Renal cortical epithelial cell (primary cell): Measurements from ENCODE around the gene TCTN1. TPM values are rescaled to one million over a fixed set of nuclear protein-coding genes. Genes with fewer than 3 reads are reported as not detected.
"Not testable (repeated sequence)": the region's sequence is repeated elsewhere in the genome, so short reads cannot be mapped to it uniquely, and the experiment has no call there.

Source experiments
- DNase-seq: peaks from one replicate; pipeline ENCODE4 v3.0.0-alpha.2; 2011; ENCODE audit warnings: low read depth
- total RNA-seq: library from RNA; depleted of rRNA; stranded (reverse); fragments of >200 nt; gene quantifications from 2 replicates; pipeline ENCODE4 v1.2.3, GENCODE V29; 2014

The TCTN1 gene
- total RNA-seq, 1 donor from 2014 or later = 56.2 TPM

DNA sequence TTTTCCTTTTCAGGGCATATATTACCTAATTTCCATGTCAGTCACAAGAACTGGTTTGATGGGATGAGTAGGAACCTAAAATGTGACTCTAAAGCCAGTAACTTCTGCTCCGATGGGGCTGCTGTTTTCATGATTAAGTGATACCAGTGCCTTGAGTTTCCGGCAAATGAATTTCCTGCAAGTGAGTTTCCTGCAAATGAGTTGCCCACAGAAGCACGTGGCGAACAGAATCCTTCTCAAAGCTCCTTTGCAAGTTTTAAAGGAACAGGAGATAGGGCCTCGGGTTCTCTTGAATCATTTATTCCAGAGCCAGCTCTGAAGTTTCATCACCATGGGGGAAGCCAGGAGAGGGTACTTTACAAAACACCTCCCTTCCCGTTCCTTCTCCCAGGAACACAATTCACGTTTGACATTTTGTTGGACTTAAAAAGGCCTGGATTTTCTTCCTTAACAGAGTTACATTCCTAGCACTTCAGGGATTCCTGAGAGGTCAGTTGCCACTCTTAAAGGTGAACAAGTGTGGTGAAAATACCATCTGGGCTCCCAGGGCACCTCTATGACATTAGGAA lies 28.6 kb upstream of the TCTN1 start:
- peak; percentile 79 for DNase-seq

DNA sequence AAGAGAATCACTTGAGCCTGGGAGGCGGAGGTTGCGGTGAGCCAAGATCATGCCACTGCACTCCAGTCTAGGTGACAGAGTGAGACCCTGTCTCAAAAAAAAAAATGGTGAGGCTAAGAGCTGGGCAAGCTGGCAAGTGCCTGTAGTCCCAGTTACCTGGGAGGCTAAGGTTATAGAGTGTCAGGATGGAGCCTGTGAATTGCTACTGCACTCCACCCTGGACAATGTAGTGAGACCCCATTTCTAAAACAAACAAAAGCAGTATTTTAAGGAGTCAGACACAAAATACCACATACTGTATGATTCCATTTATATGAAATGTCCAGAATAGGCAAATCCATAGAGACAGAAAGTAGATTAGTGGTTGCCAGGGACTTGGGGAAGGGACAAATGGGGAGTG lies 26.8 kb upstream of the TCTN1 start:
- not testable (repeated sequence) for DNase-seq

DNA sequence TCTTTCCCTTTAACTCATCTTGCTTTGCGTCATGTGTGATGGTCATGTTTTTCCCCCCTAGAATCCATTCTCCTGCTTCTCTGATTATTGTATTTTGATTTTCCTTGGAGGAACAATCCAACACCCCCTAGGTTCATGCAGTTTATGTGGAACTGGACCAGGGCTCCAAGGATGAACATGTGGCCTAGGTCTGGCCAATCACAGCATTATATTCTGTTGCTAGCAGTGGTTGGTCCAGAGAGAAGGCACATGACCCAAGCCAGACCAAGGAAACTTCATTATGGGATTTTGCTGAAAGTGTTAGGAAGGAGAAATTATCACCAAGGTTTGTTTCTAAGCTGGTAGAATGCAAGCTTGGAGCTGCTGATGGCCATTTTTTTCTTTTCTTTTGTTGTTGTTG lies 23.9 kb upstream of the TCTN1 start:
- DNase-seq = no peak

DNA sequence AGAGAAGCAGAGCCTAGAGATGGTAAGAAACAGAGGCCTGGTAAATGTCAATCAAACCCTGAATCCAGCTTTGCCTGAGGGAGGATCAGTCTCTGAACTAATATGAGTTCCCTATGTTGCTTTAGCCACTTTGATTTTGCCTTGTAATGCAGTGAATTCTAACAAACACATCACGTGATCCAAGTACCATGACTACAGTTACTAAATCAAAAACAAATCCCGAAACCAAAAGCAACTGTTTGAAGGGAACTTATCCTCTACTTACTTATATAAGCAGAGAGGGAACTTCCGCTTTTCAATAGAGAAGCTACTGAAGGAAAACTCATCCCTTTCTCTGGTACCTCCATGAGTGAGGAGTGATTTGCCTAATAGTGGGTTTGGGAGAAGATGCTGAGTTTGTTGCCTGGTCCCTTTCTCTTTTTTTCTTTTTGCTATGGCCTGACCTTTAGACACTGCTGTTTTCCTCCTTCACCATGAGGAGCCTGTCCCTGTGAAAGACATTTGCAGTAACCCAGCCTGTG lies 23.1 kb upstream of the TCTN1 start:
- DNase-seq = peak; percentile 83

DNA sequence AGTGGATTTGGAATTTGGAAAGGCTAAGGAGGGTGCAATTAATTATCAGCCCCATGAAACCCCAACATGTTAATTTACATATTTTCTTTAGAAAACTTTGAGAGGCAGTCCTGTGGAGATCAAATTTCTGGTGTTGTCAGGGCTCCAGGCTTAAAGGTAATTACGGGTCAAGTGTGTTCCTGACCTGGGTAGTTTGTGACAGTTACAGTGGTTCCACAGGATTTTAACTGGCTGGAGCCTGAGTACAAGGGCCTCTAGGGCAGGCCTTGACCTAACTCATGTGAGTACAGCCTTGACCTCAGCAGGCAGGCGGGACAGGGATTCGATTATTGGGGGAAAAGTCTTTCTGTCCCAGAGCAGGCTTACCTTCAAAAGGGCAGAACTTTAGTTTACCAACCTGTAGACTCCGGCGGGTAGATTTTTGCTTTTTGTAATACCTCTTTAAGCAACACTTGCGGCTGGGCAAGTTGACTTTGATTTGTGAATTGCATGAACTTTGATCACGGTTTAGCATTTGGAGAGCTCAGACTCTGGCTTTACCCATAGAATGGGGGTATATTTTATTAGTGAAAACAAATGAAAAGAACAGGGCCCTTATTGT lies 22.4 kb upstream of the TCTN1 start:
- no peak for DNase-seq

DNA sequence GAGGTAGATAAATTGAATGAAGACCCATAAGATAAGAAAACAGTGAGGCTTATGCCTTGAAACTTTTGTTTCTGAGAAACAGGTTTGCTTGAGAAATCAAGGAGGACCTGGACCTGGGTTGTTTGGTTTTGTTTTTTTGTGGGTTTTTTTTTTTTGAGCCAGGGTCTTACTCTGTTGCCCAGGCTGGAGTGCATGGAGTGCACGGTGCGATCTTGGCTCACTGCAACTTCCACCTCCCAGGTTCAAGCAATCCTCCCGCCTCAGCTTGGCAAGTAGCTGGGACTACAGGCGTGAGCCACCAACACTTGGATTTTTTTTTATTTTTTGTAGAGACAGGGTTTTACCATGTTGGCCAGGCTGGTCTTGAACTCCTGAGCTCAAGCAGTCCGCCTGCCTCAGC lies 21.9 kb upstream of the TCTN1 start:
- no peak for DNase-seq

DNA sequence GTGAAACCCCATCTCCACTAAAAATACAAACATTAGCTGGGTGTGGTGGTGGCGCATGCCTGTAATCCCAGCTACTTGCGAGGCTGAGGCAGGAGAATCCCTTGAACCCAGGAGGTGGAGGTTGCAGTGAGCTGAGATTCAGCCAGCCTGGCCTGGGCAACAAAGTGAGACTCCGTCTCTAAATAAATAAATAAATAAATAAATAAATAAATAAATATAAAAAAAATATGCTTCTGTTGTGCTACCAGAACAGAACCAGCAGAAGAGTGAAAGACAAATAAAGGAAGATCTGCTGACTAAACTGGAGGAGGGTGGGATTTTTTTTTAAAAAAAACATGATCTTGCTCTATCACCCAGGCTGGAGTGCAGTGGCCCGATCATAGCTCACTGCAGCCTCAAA lies 21.0 kb upstream of the TCTN1 start:
- DNase-seq = not testable (repeated sequence)

DNA sequence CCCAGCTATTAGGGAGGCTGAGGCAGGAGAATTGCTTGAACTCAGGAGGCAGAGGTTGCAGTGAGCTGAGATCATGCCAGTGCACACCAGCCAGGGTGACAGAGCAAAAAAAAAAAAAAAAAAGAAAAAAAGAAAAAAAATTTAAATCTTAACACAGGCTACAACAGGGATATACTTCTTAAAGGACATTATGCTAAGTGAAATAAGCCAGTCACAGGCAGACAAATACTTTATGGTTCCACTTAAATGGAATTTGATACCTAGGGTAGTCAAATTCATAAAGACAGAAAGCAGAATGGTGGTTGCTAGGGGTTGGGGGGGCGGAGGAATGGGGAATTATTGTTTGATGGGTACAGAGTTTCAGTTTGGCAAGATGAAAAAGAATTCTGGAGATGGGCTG lies 16.0 kb upstream of the TCTN1 start:
- no peak for DNase-seq

DNA sequence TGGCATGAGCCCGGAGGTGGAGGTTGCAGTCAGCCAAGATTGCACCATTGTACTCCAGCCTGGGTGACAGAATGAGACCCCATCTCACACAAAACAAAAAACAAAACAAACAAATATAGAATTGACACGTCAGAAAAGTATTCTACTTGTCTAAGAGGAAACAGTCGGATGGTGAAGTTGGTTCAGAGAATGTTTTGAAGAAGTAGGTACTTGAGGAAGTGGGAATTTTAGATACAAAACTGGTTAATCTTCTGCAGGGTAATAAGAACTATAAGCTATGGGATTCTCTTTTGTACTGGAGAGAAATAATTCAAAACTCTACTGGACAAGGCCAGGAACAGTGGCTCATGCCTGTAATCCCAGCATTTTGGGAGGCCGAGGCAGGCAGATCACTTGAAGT lies 14.6 kb upstream of the TCTN1 start:
- DNase-seq = no peak

DNA sequence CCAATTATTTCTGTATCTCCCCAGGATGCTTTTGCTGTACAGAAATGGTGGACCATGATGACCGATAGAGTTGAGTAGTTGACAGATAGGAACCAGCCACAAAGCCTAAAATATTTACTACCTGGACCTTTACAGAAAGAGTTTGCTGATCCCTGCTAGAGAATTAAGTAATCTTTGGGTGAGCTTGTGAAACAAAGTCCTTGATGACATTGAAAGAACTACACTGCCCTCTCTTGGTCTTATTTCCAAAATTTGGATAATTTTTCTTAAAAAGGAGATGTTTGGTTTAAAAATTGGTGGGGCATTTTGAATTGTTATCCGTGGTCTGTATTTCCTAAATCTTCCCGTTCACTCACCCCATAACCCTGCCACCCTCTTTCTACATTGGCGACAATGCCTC lies 13.7 kb upstream of the TCTN1 start:
- peak; percentile 76 for DNase-seq

DNA sequence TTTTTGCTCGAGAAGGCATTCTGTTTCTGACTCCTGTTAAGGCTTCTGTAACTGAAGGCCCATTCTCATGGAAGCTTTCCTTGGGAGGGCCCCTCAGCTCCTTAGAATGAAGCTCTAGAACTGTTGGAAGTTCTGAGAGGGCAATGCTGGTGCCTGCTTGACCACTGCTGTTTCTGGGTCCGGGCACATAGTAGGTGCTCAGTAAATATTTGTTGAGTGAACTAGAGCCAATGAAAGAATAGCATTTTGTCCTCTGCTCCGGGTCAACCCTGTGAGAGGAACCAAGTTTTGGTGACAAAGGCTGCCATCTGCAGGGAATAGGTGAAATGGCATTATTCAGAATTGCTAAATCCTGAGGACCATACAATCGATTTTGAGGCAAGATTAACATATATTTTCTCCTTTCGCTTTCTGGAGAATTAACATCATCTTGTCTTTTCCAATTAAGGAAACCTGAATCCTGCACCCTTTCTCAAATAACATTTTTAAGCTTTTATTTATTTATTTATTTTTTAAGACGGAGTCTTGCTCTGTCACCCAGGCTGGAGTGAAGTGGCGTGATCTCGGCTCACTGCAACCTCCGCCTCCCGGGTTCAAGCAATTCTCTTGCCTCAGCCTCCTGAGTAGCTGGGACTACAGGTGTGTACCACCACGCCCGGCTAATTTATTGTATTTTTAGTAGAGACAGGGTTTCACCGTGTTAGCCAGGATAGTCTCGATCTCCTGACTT lies 11.7 kb upstream of the TCTN1 start:
- peak; percentile 46 for DNase-seq

DNA sequence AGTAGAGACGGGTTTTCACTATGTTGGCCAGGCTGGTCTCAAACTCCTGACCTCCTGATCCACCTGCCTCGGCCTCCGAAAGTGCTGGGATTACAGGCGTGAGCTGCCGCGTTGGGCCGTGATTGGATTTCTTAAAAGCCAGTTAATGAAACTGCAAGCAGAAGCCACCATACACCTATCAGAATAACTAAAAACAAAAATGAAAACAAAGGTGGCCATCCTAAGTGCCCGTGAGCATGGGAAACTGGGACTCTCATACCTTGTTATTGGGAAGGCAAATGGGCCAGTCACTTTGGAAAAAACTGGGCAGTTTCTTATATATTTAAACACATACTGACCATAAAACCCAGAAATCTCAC lies 7.7 kb upstream of the TCTN1 start:
- no peak for DNase-seq

DNA sequence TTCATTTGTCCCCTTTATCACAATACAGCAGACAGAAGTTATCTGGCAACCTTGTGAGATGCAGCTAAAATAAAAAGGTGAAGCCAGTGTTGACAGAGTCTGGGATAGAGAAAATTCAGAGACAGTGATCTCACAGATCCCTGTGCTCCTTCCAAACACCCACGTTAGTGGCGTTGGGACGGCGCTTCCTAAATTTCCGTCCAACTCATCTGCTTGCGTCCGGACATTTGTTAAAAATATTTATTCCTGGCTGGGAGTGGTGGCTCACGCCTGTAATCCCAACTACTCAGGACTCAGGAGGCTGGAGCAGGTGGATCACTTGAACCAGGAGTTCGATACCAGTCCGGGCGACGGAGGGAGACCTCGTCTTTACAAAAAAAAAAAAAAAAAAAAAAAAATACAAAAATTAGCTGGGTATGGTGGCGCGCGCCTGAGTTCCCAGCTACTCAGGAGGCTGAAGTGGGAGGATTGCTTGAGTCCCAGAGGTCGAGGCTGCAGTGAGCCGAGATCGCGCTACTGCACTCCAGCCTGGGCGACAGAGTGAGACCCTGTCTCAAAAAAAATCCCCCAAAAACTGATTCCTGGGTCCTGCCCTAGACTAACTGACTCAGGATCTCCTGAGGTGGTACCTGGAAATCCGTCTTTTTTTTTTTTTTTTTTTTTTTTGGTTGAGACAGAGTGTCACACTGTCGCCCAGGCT lies 708 bp upstream of the TCTN1 start:
- no peak for DNase-seq

DNA sequence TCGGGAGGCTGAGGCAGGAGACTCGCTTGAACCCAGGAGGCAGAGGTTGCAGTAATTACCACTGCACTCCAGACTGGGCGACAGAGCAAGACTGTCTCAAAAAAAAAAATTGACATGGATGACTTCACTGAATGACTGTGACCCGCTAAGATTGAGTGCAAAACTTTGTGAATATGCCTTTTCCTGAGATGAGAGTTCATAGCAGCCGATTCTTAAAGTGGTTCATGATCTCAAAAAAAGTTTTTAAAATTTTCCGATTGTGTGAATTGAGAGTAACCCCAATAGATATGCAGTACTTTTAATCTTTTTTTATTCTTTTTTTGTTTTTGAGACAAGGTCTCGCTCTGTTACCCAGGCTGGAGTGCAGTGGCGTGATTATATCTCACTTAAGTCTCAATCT lies 1.2 kb downstream of the TCTN1 start:
- DNase-seq = no peak

DNA sequence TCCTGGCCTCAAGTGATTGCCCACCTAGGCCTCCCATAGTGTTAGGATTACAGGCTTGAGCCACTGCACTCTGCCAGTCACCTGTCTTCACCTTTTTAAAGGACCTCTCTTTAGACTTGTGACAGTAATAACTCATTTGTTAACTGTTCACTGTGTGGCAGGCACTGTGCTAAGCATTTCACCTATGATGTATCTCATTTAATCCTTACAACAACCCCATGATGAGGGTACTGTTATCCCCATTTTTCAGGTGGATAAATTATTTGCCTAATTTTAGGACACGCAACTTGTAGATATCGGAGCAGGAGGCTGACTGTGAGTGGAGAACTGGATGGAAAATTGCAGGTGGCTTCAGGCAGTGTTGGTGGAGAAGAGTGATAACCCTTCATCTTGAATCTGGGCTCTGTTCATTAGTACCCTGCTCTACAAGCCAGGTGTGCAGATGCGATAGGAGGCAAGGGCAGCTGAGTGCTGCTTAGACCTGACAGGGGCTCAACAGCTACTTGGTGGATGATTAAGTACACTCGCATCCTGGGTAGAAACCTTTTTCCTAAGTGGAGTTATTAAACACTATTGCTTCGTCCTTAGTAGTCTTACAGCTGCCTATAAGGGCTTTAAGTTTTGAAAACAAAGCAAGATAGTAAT lies 2.7 kb downstream of the TCTN1 start:
- DNase-seq = no peak

DNA sequence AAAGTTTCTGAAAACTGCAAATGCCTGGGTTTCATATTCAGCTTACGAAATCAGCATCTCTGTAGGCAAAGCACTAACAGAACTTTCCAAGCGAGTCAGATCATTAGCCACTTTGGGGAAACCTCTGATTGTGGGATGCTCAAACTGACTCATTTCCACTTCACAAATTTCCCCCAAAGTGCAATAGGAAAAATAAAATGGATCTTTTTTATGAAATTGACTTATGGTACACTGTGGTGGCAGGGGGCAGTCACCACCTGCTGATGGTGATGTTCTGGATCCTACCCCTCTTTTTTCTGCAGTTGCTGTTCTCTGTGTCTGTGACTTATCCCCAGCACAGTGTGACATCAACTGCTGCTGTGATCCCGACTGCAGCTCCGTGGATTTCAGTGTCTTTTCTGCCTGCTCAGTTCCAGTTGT lies 5.6 kb downstream of the TCTN1 start:
- no peak for DNase-seq

DNA sequence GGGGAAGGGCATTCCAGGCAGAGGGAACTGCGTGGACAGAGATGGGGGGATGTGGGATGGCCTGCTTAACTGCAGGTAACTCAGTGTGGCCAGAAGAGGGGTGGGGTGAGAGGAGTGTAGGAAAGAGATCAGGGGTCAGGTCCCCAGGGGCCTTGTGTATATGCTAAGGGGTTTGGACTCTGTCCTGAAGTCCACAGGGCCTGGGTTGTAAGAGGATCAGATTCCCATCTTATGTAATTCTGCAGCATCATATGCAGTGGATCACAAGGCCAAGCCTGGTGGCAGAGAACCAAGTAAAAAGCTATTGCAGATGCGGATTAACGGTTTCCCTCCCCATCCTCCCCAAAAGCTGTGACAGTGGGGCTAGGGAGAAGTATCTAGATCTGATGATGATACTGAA lies 8.7 kb downstream of the TCTN1 start:
- DNase-seq = no peak

DNA sequence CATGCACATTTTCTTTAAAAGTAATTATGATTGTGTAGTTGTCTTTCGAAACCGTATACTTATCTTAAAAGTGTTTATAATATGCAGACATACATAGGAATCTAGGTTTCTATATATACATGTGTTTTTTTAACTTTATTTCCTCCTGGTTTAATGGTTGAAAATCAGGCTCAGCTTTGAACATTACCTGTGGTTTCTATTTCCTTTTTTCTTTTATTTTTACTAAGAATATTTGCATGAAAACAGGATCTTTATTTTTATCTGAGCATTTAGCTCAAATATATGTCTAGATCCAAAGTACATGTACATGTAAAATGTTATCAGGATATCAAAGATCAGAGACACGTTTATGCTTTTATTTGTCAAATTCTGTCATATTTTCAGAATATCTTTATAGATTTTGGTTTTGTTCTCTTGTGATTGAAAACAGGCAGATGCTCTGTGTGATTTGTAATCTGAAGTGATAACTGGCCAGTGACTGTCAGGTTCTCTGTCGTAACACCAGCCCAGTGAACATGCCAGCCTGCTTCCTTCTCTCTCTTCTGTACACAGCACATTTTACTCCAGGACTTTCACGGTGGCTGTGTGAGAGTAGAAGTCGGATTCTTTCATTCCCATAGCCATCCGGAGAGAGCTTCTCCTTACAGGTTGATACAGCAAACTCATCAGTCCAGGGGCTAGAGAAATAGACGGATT lies 13.7 kb downstream of the TCTN1 start:
- DNase-seq = no peak

DNA sequence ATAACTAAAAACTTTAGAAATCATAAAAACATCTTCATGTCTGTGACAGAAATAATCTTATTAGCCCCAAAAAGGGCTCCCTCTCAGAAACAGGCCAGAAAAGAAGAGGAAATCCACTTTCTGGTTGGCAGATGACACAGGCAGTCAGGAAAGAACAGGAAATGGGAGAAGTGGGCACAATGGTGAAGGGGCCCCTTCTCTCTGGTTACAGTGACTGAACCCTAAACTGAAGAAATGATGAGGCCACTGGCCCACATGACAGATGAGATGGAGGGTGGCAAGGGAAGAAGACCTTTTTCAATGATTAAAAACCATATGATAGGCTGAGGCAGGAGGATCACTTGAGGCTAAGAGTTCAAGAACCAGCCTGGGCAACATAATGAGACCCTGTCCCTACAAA lies 21.1 kb downstream of the TCTN1 start:
- no peak for DNase-seq

DNA sequence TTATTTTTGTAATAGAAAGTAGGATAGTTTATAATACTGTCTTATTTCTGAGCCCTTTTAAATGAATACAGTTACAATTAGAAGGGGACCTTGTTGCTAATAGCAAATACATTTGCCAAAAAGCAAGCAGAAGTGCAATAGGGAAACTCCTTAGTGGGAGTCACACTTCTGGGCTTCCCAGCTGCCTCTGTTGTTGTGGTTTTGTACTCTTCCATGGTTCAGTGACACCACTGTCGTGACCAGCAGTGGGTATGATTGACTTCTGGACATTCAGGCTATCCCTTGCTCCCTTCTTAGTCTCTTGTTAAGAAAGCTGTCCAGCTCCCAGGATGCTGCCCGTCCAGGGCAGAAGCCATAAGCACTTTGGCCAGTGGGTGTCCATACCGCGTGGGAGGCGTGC lies 22.6 kb downstream of the TCTN1 start:
- peak; percentile 29 for DNase-seq

DNA sequence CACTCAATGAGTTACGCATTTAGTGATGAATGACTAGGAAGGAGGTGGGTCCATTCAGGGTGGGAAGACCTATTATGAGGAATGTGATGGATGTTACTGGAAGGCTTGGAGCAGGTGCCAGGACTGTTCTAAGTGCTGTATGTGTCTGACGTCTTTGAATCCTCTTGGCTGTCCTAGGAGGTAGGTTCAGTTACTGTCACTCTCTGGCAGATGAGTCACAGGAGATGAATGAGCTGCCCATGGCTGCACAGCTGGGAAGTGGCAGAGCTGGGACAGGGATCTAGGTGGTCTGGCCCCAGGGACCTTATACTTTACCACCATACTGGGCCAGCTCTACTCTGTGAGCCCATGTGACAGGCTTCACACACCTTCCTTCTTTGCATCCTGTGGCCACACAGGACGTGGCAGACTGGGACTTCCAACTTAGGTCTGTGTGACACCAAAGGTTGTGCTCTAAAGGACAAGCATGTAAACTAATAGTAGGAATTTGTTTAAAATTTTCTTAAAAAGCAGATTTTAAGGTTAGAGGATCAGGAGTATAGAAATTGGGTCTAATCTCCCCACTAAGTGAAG lies 24.0 kb downstream of the TCTN1 start:
- DNase-seq = no peak
